ENCODE results near the gene KRT10.

Gene KRT10

DNA sequence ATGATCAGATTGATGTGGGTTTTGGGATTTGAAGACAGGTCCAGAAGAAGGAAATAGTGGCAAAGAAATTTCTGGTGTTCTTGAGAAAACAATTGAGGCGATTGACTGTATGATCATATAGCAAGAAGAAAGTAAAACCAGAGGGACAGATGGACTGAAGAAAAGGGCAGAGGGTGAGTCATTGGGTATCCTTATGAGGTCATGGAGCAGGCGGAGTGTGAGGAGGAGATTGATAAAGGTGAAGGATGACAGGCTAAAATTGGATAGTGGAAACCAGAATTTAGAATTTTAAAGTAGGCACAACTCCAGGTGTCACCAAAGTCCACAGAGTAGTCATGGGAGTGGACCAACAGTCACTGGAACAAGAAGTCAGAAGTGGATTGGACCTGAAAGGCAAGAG is 21.3 kb downstream of the KRT10 start:
- Histone ChIP-seq H2AFZ (ENCODE audit: low read depth, low read length) (no peak overlapping the region), H3K27me3 (ENCODE audit: insufficient read depth, low read length, poor library complexity) (peaks cover 37% of the 10 kb centered on the region), H3K9ac (ENCODE audit: low read depth, low read length) (no peak overlapping the region), H3K79me2 (ENCODE audit: insufficient read depth, low read length) (no peaks in the 10 kb centered on the region), H3K27ac (ENCODE audit: low read length) (no peak overlapping the region), H3K4me2 (ENCODE audit: insufficient read depth, low read length) (no peak overlapping the region), H3K36me3 (ENCODE audit: insufficient read depth, low read length) (no peaks in the 10 kb centered on the region), H3K4me1 (ENCODE audit: insufficient read depth, low read length) (no peaks in the 10 kb centered on the region; the same call in 1 of the 2 replicates), H3K9me3 (ENCODE audit: insufficient read depth, low read length, severe bottlenecking) (no peaks in the 10 kb centered on the region), H3K4me3 (ENCODE audit: low read depth in 1 of 2, low read length in 2 of 2) (no peak overlapping the region), H4K20me1 (ENCODE audit: insufficient read depth, low read length) (no peaks in the 10 kb centered on the region)
- no peak for ATAC-seq (ENCODE audit: insufficient read depth, low read depth)
- no peak for DNase-seq
- no peak for TF ChIP-seq EZH2 (IDR thresholded peaks at IDR 0.05; ENCODE audit: borderline replicate concordance, low read depth, low read length, severe bottlenecking)
- TF ChIP-seq, protein P1, sequence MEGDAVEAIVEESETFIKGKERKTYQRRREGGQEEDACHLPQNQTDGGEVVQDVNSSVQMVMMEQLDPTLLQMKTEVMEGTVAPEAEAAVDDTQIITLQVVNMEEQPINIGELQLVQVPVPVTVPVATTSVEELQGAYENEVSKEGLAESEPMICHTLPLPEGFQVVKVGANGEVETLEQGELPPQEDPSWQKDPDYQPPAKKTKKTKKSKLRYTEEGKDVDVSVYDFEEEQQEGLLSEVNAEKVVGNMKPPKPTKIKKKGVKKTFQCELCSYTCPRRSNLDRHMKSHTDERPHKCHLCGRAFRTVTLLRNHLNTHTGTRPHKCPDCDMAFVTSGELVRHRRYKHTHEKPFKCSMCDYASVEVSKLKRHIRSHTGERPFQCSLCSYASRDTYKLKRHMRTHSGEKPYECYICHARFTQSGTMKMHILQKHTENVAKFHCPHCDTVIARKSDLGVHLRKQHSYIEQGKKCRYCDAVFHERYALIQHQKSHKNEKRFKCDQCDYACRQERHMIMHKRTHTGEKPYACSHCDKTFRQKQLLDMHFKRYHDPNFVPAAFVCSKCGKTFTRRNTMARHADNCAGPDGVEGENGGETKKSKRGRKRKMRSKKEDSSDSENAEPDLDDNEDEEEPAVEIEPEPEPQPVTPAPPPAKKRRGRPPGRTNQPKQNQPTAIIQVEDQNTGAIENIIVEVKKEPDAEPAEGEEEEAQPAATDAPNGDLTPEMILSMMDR (IDR thresholded peaks at IDR 0.05; ENCODE audit: borderline replicate concordance, extremely low read depth, low read length, poor library complexity, severe bottlenecking) = no peak

DNA sequence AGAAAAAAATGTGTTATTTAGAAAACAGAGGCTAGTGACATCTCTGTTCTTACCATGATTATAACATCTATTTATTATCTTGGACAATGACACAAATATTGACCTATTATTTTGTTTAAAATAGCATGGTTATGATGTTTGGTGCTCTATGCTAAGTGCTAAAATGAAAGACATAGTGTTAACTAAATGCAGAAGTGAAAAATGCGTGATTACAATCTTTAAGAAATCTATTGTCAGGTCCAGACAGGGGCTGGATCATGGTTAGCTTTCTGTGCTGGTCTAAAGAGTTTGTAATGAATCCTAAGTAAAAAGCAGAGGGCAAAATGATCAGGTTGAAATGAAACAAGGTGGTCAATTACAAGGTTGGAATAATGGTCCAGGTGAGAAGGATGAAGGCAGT is 22.0 kb downstream of the KRT10 start:
- Histone ChIP-seq H3K36me3 (ENCODE audit: insufficient read depth, low read length) (no peaks in the 10 kb centered on the region), H3K4me1 (ENCODE audit: insufficient read depth, low read length) (no peaks in the 10 kb centered on the region; the same call in 1 of the 2 replicates), H3K9ac (ENCODE audit: low read depth, low read length) (no peak overlapping the region), H2AFZ (ENCODE audit: low read depth, low read length) (no peak overlapping the region), H3K79me2 (ENCODE audit: insufficient read depth, low read length) (no peaks in the 10 kb centered on the region), H3K27ac (ENCODE audit: low read length) (no peak overlapping the region), H3K9me3 (ENCODE audit: insufficient read depth, low read length, severe bottlenecking) (no peaks in the 10 kb centered on the region), H3K27me3 (ENCODE audit: insufficient read depth, low read length, poor library complexity) (peaks cover 40% of the 10 kb centered on the region), H4K20me1 (ENCODE audit: insufficient read depth, low read length) (no peaks in the 10 kb centered on the region), H3K4me3 (ENCODE audit: low read depth in 1 of 2, low read length in 2 of 2) (no peak overlapping the region), H3K4me2 (ENCODE audit: insufficient read depth, low read length) (no peak overlapping the region)
- no peak for ATAC-seq (ENCODE audit: insufficient read depth, low read depth)
- DNase-seq = no peak
- TF ChIP-seq, protein P1 (IDR thresholded peaks at IDR 0.05; ENCODE audit: borderline replicate concordance, extremely low read depth, low read length, poor library complexity, severe bottlenecking) = no peak
- no peak for TF ChIP-seq EZH2 (IDR thresholded peaks at IDR 0.05; ENCODE audit: borderline replicate concordance, low read depth, low read length, severe bottlenecking)

DNA sequence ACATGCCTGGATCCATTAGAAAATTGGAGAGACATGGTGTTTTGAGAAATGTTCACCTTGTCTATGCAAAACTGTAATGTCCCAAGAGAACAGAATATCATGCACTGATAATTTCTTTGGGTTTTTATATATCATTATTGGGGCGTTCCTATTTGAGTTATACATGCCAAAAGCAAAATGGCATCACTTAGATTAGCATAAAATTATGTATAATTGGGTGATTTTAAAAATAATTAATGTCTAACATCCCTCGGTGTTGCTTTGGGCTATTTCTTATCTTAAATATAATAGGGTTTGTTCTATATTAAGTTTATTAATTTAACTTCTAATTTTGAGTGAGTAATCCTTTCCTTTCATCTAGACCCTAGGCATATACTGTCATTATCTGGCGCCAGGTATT is 22.6 kb downstream of the KRT10 start, which contains the start of gene KRT28:
Gene KRT28 (minus strand): TSS at position 101 of the 400 bp plus-strand sequence. CDS start 66 bp downstream, at position 35.
- Histone ChIP-seq H4K20me1 (ENCODE audit: insufficient read depth, low read length) (no peaks in the 10 kb centered on the region), H3K27ac (ENCODE audit: low read length) (no peak within 1 kb of the TSS), H3K9me3 (ENCODE audit: insufficient read depth, low read length, severe bottlenecking) (no peaks in the 10 kb centered on the region), H3K4me3 (ENCODE audit: low read depth in 1 of 2, low read length in 2 of 2) (no peak within 1 kb of the TSS), H3K4me1 (ENCODE audit: insufficient read depth, low read length) (no peaks in the 10 kb centered on the region; the same call in 1 of the 2 replicates), H3K9ac (ENCODE audit: low read depth, low read length) (no peak within 1 kb of the TSS), H3K27me3 (ENCODE audit: insufficient read depth, low read length, poor library complexity) (peaks cover 43% of the 10 kb centered on the region), H2AFZ (ENCODE audit: low read depth, low read length) (no peak within 1 kb of the TSS), H3K79me2 (ENCODE audit: insufficient read depth, low read length) (no peaks in the 10 kb centered on the region), H3K36me3 (ENCODE audit: insufficient read depth, low read length) (no peaks in the 10 kb centered on the region), H3K4me2 (ENCODE audit: insufficient read depth, low read length) (no peak within 1 kb of the TSS)
- no peak for DNase-seq
- no peak for ATAC-seq (ENCODE audit: insufficient read depth, low read depth)
- TF ChIP-seq, protein P1 (IDR thresholded peaks at IDR 0.05; ENCODE audit: borderline replicate concordance, extremely low read depth, low read length, poor library complexity, severe bottlenecking) = no peak
- TF ChIP-seq EZH2 (IDR thresholded peaks at IDR 0.05; ENCODE audit: borderline replicate concordance, low read depth, low read length, severe bottlenecking) = no peak

DNA sequence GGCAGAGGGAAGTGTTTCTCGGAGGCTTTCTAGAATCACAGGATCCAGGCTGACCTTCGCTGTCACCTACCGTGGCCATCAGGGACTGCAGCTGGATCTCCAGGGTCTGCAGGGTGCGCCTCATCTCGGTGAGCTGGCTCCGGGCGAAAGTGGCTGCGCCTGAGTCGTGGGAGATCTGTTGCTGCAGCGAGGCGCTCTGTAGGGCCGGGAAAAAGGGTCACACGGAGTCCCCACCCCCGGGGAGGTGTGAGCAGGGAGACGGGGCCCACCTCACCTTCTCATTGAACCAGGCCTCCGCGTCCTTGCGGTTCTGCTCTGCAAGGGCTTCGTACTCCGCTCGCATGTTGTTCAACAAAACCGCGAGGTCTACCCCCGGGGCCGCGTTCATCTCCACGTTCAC is 25.6 kb downstream of the KRT10 start:
- Histone ChIP-seq H4K20me1 (ENCODE audit: insufficient read depth, low read length) (no peaks in the 10 kb centered on the region), H3K9me3 (ENCODE audit: insufficient read depth, low read length, severe bottlenecking) (no peaks in the 10 kb centered on the region), H3K9ac (ENCODE audit: low read depth, low read length) (no peak overlapping the region), H3K4me3 (ENCODE audit: low read depth in 1 of 2, low read length in 2 of 2) (no peak overlapping the region), H3K27me3 (ENCODE audit: insufficient read depth, low read length, poor library complexity) (peaks cover 45% of the 10 kb centered on the region), H3K36me3 (ENCODE audit: insufficient read depth, low read length) (no peaks in the 10 kb centered on the region), H2AFZ (ENCODE audit: low read depth, low read length) (no peak overlapping the region), H3K4me1 (ENCODE audit: insufficient read depth, low read length) (no peaks in the 10 kb centered on the region), H3K4me2 (ENCODE audit: insufficient read depth, low read length) (no peak overlapping the region), H3K27ac (ENCODE audit: low read length) (no peak overlapping the region), H3K79me2 (ENCODE audit: insufficient read depth, low read length) (no peaks in the 10 kb centered on the region)
- DNase-seq (no peak), ATAC-seq (ENCODE audit: insufficient read depth, low read depth) (no peak)
- no peak for TF ChIP-seq EZH2 (IDR thresholded peaks at IDR 0.05; ENCODE audit: borderline replicate concordance, low read depth, low read length, severe bottlenecking)
- TF ChIP-seq, protein P1 (IDR thresholded peaks at IDR 0.05; ENCODE audit: borderline replicate concordance, extremely low read depth, low read length, poor library complexity, severe bottlenecking) = no peak

Data from DND-41 (cell line).